K562 (cell line): Measurements from ENCODE around the gene REX1BD. TPM values are rescaled to one million over a fixed set of nuclear protein-coding genes. Genes with fewer than 3 reads are reported as not detected.

ENCODE experiments used
- CEBPB ChIP-seq: fragments of 450-650 bp; IDR thresholded peaks from 2 replicates; pipeline ENCODE4 v1.6.1; 2016; ENCODE audit warnings: missing genetic modification characterization, missing compliant biosample characterization
- CEBPG ChIP-seq, 3 experiments: fragments of 200-800 bp in 1 of 3; sonication (Bioruptor generic) in 1 of 3; sonication (generic) in 1 of 3; formaldehyde crosslinking in 1 of 3; IDR thresholded peaks in 2 of 3; conservative IDR thresholded peaks in 1 of 3; 2 replicates each; pipeline versions ENCODE4 v1.6.1 to v1.8.0; 2016 to 2022; ENCODE audit warnings: missing compliant biosample characterization in 2 of 3, missing genetic modification characterization in 2 of 3, mild to moderate bottlenecking in 1 of 3, missing genetic modification reagents in 1 of 3
- DDX20 ChIP-seq: fragments of 450-650 bp; IDR thresholded peaks from 2 replicates; pipeline ENCODE4 v1.6.1; 2016; ENCODE audit warnings: missing genetic modification characterization, low read depth, mild to moderate bottlenecking, missing compliant biosample characterization, moderate library complexity
- LCOR ChIP-seq: sonication (generic); formaldehyde crosslinking; IDR thresholded peaks from 2 replicates; pipeline ENCODE4 v1.8.0; 2022; ENCODE audit warnings: mild to moderate bottlenecking, missing genetic modification reagents
- MEF2A ChIP-seq: IDR thresholded peaks from 2 replicates; pipeline ENCODE4 v1.6.1; 2011; ENCODE audit warnings: low read depth, mild to moderate bottlenecking, low read length, moderate library complexity; ENCODE audit not compliant: control insufficient read depth
- POLR2AphosphoS2 ChIP-seq: IDR thresholded peaks from 2 replicates; pipeline ENCODE4 v1.6.1; 2012; ENCODE audit warnings: low read length, improper control_type of control experiment
- SMARCA5 ChIP-seq: fragments of 450-650 bp; IDR thresholded peaks from 2 replicates; pipeline ENCODE4 v1.6.1; 2016
- YY1 ChIP-seq, 3 experiments: IDR thresholded peaks; 2 replicates each; pipeline ENCODE4 v1.6.1; 2011; ENCODE audit warnings: low read length in 2 of 3, mild to moderate bottlenecking in 2 of 3, moderate library complexity in 2 of 3, borderline replicate concordance in 1 of 3, control low read depth in 1 of 3, low read depth in 1 of 3; ENCODE audit not compliant: insufficient read depth in 3 of 3, insufficient replicate concordance in 2 of 3, control insufficient read depth in 1 of 3, insufficient read length in 1 of 3; ENCODE audit errors: extremely low read depth in 1 of 3
- polyA plus RNA-seq, 8 experiments: library from polyadenylated mRNA; depleted of rRNA in 4 of 8; stranded (reverse) in 5 of 8; unstranded in 3 of 8; fragments of >200 nt; fragmentation: Nextera tagmentation in 2 of 8; fragmentation: Illumina TruSeq in 1 of 8; extraction: Ambion mirVana in 2 of 8; extraction: Trizol in 1 of 8; gene quantifications; 2 replicates each; pipeline versions ENCODE4 v1.2.1 to v1.2.3, GENCODE V29; 2011 to 2014; ENCODE audit warnings: inconsistent platforms in 1 of 8, missing spikeins in 1 of 8
- total RNA-seq, 7 experiments: library from RNA; depleted of rRNA in 6 of 7; stranded (reverse); fragments of >200 nt in 6 of 7; fragmentation: Illumina TruSeq in 2 of 7; extraction: Trizol in 2 of 7; gene quantifications; 2 replicates each; pipeline versions ENCODE4 v1.2.1 to v1.2.3, GENCODE V29; 2011 to 2021; ENCODE audit warnings: low replicate concordance in 1 of 7
- TF ChIP-seq, protein P1 (sequence below): sonication (generic); formaldehyde crosslinking; IDR thresholded peaks from 2 replicates; pipeline ENCODE4 v1.8.1; 2023; ENCODE audit warnings: mild to moderate bottlenecking, missing genetic modification reagents
- TF ChIP-seq, protein P2 (sequence below): fragments of 450-650 bp; formaldehyde crosslinking; IDR thresholded peaks from 2 replicates; pipeline ENCODE4 v1.4.0; 2020; ENCODE audit warnings: mild to moderate bottlenecking, moderate library complexity

REX1BD gene
- total and polyA plus RNA-seq, 9 of the 15 experiments (the other 6 are each of a cell fraction or from before 2014, with no cell fraction given): 1.9 to 136 (median 13.8) TPM

DNA sequence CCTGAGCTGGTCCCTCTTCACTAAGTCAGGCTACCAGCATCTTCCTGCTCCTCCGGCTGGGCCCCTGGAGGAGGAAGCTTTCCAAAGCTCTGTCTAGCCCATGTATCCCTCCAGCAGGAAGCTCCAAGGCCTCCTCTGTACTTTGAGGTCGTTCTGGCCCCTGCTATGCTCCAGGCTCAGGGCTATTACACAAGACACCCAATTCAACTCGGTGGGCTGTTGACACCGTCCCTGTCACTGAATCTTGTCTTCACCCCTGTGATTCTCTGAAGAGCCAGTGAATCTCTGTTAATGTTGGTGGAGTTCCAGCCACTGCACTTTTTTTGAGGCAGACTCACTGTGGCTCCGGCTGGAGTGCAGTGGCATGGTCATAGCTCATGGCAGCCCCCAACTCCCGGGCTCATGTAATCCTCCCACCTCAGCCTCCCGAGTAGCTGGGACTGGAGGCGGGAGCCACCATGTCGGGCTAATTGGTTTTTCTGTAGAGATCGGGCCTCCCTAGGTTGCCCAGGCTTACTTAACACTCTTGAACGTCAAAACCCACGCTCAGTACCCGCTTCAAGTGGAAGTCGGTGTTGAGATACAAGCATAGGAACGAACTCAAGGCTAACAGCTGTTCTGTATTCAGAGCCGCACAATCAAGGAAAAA is 512 bp upstream of the REX1BD start (continued):
- TF ChIP-seq, protein P1, sequence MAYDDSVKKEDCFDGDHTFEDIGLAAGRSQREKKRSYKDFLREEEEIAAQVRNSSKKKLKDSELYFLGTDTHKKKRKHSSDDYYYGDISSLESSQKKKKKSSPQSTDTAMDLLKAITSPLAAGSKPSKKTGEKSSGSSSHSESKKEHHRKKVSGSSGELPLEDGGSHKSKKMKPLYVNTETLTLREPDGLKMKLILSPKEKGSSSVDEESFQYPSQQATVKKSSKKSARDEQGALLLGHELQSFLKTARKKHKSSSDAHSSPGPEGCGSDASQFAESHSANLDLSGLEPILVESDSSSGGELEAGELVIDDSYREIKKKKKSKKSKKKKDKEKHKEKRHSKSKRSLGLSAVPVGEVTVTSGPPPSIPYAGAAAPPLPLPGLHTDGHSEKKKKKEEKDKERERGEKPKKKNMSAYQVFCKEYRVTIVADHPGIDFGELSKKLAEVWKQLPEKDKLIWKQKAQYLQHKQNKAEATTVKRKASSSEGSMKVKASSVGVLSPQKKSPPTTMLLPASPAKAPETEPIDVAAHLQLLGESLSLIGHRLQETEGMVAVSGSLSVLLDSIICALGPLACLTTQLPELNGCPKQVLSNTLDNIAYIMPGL (CRISPR knock-in tag): no peak
- TF ChIP-seq YY1 (IDR thresholded peaks at IDR 0.05; ENCODE audit: borderline replicate concordance in 1 of 3, control insufficient read depth in 1 of 3, extremely low read depth in 1 of 3, insufficient read depth in 3 of 3, insufficient read length in 1 of 3, insufficient replicate concordance in 2 of 3, low read depth in 1 of 3, low read length in 2 of 3): no peak
- TF ChIP-seq MEF2A: no peak
- TF ChIP-seq, protein P2, sequence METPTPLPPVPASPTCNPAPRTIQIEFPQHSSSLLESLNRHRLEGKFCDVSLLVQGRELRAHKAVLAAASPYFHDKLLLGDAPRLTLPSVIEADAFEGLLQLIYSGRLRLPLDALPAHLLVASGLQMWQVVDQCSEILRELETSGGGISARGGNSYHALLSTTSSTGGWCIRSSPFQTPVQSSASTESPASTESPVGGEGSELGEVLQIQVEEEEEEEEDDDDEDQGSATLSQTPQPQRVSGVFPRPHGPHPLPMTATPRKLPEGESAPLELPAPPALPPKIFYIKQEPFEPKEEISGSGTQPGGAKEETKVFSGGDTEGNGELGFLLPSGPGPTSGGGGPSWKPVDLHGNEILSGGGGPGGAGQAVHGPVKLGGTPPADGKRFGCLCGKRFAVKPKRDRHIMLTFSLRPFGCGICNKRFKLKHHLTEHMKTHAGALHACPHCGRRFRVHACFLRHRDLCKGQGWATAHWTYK (CRISPR knock-in tag): no peak
- TF ChIP-seq CEBPB: peak; percentile 75; the same call in 1 of the 2 replicates
- TF ChIP-seq POLR2AphosphoS2: no peak
- peak; percentile 48; the same call in 1 of the 2 replicates for TF ChIP-seq LCOR (CRISPR knock-in tag)
- TF ChIP-seq CEBPG (CRISPR knock-in tag; IDR thresholded peaks at IDR 0.05): no peak
- 0 out of 4 replicates have a peak, but pooled peaks of 1 of the 2 experiments have one; percentile 14 for TF ChIP-seq CEBPG (tag; conservative IDR thresholded peaks at IDR 0.05 in 1 of 2, IDR thresholded peaks at IDR 0.05 in 1 of 2)
- no peak for TF ChIP-seq SMARCA5
- no peak for TF ChIP-seq DDX20 (tag)
